SK-N-SH treated with all-trans-retinoic acid at 6 μM for 48 hours (cell line): ENCODE measurements around the gene HOXA13.

Source experiments
- ATAC-seq: fragments of 200-7000 bp; cut with Tn5 transposase; 3 replicates; pipeline ENCODE4 v1.9.1; 2020; ENCODE audit warnings: mild to moderate bottlenecking, moderate library complexity
- ARNTL ChIP-seq: fragments of 450-650 bp; formaldehyde crosslinking; IDR thresholded peaks from 2 replicates; pipeline ENCODE4 v1.5.0; 2020; ENCODE audit warnings: low read depth, mild to moderate bottlenecking, moderate library complexity, borderline replicate concordance
- CSDC2 ChIP-seq: fragments of 250-450 bp; sonication (Bioruptor Pico); IDR thresholded peaks from 2 replicates; pipeline ENCODE4 v1.5.0; 2020; ENCODE audit warnings: mild to moderate bottlenecking, moderate library complexity
- GLIS3 ChIP-seq: fragments of 250-450 bp; sonication (Bioruptor Pico); IDR thresholded peaks from 2 replicates; pipeline ENCODE4 v1.5.0; 2020; ENCODE audit warnings: mild to moderate bottlenecking, moderate library complexity
- ISL1 ChIP-seq: fragments of 250-450 bp; sonication (Bioruptor Pico); IDR thresholded peaks from 2 replicates; pipeline ENCODE4 v2.1.2; 2022; ENCODE audit warnings: mild to moderate bottlenecking, moderate library complexity
- OSR1 ChIP-seq: fragments of 250-450 bp; sonication (Bioruptor Pico); IDR thresholded peaks from 2 replicates; pipeline ENCODE4 v1.8.0; 2022; ENCODE audit warnings: moderate library complexity, mild to moderate bottlenecking, inconsistent platforms
- PPARA ChIP-seq: fragments of 250-450 bp; sonication (Bioruptor Pico); IDR thresholded peaks from 2 replicates; pipeline ENCODE4 v1.5.0; 2020; ENCODE audit warnings: mild to moderate bottlenecking, borderline replicate concordance
- TCF4 ChIP-seq: fragments of 250-450 bp; sonication (Bioruptor Pico); IDR thresholded peaks from 2 replicates; pipeline ENCODE4 v1.8.0; 2021; ENCODE audit warnings: mild to moderate bottlenecking, moderate library complexity, borderline replicate concordance
- TOX ChIP-seq: fragments of 250-450 bp; sonication (Bioruptor Pico); IDR thresholded peaks from 2 replicates; pipeline ENCODE4 v1.8.0; 2021; ENCODE audit warnings: mild to moderate bottlenecking, moderate library complexity, borderline replicate concordance
- ZC3H10 ChIP-seq: fragments of 250-450 bp; sonication (Bioruptor Pico); IDR thresholded peaks from 2 replicates; pipeline ENCODE4 v1.5.1; 2021; ENCODE audit warnings: mild to moderate bottlenecking, moderate library complexity
- ZFP3 ChIP-seq: fragments of 250-450 bp; sonication (Bioruptor Pico); IDR thresholded peaks from 2 replicates; pipeline ENCODE4 v1.5.0; 2020; ENCODE audit warnings: mild to moderate bottlenecking, moderate library complexity
- ZFP30 ChIP-seq: fragments of 450-650 bp; formaldehyde crosslinking; IDR thresholded peaks from 2 replicates; pipeline ENCODE4 v1.5.0; 2022; ENCODE audit warnings: mild to moderate bottlenecking, moderate library complexity
- ZNF565 ChIP-seq: fragments of 450-650 bp; formaldehyde crosslinking; conservative IDR thresholded peaks from 2 replicates; pipeline ENCODE4 v1.5.0; 2020; ENCODE audit warnings: low read depth, mild to moderate bottlenecking, moderate library complexity
- ZNF8 ChIP-seq: fragments of 450-650 bp; formaldehyde crosslinking; IDR thresholded peaks from 2 replicates; pipeline ENCODE4 v1.5.0; 2020; ENCODE audit warnings: mild to moderate bottlenecking, moderate library complexity
- TF ChIP-seq, protein P1 (sequence below): fragments of 250-450 bp; sonication (Bioruptor Pico); IDR thresholded peaks from 2 replicates; pipeline ENCODE4 v1.8.0; 2021; ENCODE audit warnings: low read depth, mild to moderate bottlenecking, moderate library complexity, borderline replicate concordance
- TF ChIP-seq, protein P2 (sequence below): fragments of 250-450 bp; sonication (Bioruptor Pico); IDR thresholded peaks from 2 replicates; pipeline ENCODE4 v1.5.1; 2020; ENCODE audit warnings: low read depth, mild to moderate bottlenecking, moderate library complexity
- TF ChIP-seq, protein P3 (sequence below): fragments of 250-450 bp; sonication (Bioruptor Pico); IDR thresholded peaks from 2 replicates; pipeline ENCODE4 v1.5.0; 2020; ENCODE audit warnings: mild to moderate bottlenecking, moderate library complexity

HOXA13 gene

DNA sequence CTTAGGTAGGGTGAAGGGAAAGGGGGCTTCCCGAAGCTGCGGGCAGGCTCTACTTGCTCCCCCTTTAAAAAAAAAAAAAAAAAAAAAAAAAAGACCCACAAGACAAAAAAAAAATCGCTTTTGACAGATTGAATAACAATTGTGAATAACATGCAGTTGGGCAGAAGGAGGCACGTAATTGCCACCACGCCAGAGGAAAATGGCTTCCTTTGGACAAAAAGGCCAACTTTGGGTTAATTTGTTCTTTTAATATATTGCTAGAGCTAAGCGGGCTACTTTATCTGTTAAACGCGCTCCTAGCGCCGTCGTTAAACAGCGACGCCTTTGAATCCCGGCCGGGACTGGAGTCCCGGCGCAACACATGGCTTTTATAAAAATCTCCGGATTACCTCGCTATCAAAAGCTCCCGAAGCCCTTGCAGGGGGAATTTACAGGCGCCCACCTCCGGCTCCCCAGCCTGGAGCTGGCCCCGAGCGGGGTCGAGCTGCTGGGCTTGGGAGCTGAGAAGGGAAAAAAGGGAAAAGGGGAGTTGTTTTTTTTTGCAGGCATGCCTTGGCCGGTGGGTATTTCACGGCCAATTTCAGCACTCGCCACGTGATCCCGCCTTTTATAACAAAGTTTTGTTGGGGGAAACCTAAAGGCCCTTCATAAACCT lies 16.1 kb downstream of the HOXA13 start (continued):
- TF ChIP-seq ZNF565 (CRISPR knock-in tag) = no peak
- TF ChIP-seq PPARA (CRISPR knock-in tag) = no peak
- TF ChIP-seq, protein P1, sequence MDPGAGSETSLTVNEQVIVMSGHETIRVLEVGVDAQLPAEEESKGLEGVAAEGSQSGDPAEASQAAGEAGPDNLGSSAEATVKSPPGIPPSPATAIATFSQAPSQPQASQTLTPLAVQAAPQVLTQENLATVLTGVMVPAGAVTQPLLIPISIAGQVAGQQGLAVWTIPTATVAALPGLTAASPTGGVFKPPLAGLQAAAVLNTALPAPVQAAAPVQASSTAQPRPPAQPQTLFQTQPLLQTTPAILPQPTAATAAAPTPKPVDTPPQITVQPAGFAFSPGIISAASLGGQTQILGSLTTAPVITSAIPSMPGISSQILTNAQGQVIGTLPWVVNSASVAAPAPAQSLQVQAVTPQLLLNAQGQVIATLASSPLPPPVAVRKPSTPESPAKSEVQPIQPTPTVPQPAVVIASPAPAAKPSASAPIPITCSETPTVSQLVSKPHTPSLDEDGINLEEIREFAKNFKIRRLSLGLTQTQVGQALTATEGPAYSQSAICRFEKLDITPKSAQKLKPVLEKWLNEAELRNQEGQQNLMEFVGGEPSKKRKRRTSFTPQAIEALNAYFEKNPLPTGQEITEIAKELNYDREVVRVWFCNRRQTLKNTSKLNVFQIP (CRISPR knock-in tag) = no peak
- no peak for TF ChIP-seq GLIS3
- TF ChIP-seq, protein P2, sequence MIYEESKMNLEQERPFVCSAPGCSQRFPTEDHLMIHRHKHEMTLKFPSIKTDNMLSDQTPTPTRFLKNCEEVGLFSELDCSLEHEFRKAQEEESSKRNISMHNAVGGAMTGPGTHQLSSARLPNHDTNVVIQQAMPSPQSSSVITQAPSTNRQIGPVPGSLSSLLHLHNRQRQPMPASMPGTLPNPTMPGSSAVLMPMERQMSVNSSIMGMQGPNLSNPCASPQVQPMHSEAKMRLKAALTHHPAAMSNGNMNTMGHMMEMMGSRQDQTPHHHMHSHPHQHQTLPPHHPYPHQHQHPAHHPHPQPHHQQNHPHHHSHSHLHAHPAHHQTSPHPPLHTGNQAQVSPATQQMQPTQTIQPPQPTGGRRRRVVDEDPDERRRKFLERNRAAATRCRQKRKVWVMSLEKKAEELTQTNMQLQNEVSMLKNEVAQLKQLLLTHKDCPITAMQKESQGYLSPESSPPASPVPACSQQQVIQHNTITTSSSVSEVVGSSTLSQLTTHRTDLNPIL (CRISPR knock-in tag) = no peak

DNA sequence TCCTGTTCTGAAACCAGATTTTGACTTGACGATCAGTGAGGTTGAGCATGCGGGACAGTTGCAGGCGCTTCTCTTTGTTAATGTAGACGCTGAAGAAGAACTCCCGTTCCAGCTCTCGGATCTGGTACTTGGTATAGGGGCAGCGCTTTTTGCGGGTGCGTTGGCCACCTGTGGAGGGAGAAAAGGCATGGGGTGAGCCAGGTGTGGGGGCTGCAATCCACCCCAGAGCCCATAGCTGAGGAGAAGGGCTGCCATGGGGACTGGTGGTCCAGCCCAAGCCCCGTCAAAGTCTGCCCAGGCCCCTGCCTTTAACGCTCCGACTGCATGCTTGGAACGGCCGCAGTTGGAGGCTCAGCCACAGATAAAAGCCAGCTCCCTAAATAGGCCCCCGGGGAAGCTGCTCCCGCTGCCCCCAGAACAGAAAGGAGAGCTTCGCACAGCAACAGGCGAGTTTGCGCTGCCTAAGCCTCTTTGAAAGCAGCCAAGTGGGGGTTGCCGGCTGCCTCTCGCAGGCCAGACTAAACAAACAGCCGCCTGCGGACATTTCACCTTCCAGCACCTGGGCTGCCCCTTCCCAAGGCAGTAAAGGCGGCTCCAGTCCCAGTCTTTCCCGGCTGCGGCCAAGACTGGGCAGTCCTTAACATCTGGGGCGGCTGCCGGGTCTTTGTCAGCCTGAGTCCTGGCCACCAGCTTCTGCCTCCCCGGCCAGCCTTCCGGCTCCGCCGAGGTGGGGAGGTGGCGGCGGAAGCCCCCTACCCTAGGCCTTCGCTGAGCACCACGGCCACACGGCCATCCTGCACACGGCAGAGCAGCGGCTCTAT lies 16.8 kb downstream of the HOXA13 start:
- TF ChIP-seq CSDC2 (no peak), ISL1 (CRISPR knock-in tag) (no peak), ZC3H10 (CRISPR knock-in tag) (no peak), ZNF565 (CRISPR knock-in tag) (no peak), ARNTL (no peak), ZFP30 (CRISPR knock-in tag) (no peak)
- TF ChIP-seq, protein P2 (CRISPR knock-in tag) = no peak
- TF ChIP-seq, protein P3, sequence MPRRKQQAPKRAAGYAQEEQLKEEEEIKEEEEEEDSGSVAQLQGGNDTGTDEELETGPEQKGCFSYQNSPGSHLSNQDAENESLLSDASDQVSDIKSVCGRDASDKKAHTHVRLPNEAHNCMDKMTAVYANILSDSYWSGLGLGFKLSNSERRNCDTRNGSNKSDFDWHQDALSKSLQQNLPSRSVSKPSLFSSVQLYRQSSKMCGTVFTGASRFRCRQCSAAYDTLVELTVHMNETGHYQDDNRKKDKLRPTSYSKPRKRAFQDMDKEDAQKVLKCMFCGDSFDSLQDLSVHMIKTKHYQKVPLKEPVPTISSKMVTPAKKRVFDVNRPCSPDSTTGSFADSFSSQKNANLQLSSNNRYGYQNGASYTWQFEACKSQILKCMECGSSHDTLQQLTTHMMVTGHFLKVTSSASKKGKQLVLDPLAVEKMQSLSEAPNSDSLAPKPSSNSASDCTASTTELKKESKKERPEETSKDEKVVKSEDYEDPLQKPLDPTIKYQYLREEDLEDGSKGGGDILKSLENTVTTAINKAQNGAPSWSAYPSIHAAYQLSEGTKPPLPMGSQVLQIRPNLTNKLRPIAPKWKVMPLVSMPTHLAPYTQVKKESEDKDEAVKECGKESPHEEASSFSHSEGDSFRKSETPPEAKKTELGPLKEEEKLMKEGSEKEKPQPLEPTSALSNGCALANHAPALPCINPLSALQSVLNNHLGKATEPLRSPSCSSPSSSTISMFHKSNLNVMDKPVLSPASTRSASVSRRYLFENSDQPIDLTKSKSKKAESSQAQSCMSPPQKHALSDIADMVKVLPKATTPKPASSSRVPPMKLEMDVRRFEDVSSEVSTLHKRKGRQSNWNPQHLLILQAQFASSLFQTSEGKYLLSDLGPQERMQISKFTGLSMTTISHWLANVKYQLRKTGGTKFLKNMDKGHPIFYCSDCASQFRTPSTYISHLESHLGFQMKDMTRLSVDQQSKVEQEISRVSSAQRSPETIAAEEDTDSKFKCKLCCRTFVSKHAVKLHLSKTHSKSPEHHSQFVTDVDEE (CRISPR knock-in tag) = no peak
- TF ChIP-seq, protein P1 (CRISPR knock-in tag) = no peak
- no peak for ATAC-seq

DNA sequence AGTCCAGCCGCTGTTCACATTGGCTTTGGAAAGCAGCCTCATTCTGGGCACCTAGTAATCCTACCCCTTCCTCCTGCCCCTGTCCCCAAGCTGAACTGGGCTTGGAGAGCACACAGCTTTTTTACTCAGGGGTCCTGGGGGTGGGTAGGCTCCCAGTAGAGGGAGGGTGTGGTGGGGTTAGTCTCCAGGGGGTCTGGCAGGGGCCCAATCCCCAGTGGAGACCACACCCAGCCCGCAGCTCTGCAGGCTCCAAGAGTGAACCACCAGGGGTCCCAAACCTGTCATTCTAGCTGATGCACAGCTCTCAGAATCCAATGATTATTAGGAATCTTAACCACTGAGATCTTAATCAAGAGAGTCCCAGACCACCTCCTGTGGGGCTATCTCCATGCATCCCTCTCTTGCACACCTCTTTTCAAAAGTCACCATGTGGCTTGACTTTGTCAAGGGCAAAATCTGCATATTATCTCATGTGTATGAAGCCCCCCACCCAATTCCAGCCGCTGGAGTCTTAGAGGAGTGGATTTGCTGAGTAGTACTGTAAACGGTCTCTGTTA lies 17.5 kb downstream of the HOXA13 start:
- TF ChIP-seq, protein P2 (CRISPR knock-in tag) = no peak
- TF ChIP-seq ZFP3 (CRISPR knock-in tag) (no peak), CSDC2 (no peak), ZFP30 (CRISPR knock-in tag) (no peak), TCF4 (no peak), ZNF8 (no peak), ZC3H10 (CRISPR knock-in tag) (no peak), PPARA (CRISPR knock-in tag) (no peak), OSR1 (CRISPR knock-in tag) (no peak), ARNTL (no peak), TOX (CRISPR knock-in tag) (no peak), ZNF565 (CRISPR knock-in tag) (no peak)
- TF ChIP-seq, protein P3 (CRISPR knock-in tag) = no peak
- no peak for ATAC-seq
